GM19452 (cell line): Measurements from ENCODE around the gene SLC9A9.

Experiments
- ATAC-seq: cut with Tn5 transposase; IDR thresholded peaks from one replicate; pipeline ENCODE4 v1.9.1; 2021; ENCODE audit not compliant: unreplicated experiment

SLC9A9 gene

GRCh38 chr3:143848704-143849103 is 436 bp upstream of the SLC9A9 start:
- ATAC-seq: peak; percentile 12

GRCh38 chr3:143843587-143843986 is 4.7 kb downstream of the SLC9A9 start:
- ATAC-seq: no peak

GRCh38 chr3:143840636-143841035 is 7.6 kb downstream of the SLC9A9 start:
- ATAC-seq: no peak

GRCh38 chr3:143839980-143840379 is 8.3 kb downstream of the SLC9A9 start:
- peak; percentile 69 for ATAC-seq

GRCh38 chr3:143837076-143837475 is 11.2 kb downstream of the SLC9A9 start:
- ATAC-seq: no peak

- ATAC-seq: no peak
Observed at GRCh38 chr3:143835312-143835711, 13.0 kb downstream of the SLC9A9 start.

- peak; percentile 48 for ATAC-seq
Observed at GRCh38 chr3:143832433-143832832, 15.8 kb downstream of the SLC9A9 start.

GRCh38 chr3:143831994-143832393 is 16.3 kb downstream of the SLC9A9 start:
- peak; percentile 78 for ATAC-seq

- peak; percentile 41 for ATAC-seq
Observed at GRCh38 chr3:143831208-143831607, 17.1 kb downstream of the SLC9A9 start.

- ATAC-seq: no peak
Observed at GRCh38 chr3:143830786-143831185, 17.5 kb downstream of the SLC9A9 start.

GRCh38 chr3:143830063-143830462 is 18.2 kb downstream of the SLC9A9 start:
- ATAC-seq: no peak

GRCh38 chr3:143827425-143827824 is 20.8 kb downstream of the SLC9A9 start:
- no peak for ATAC-seq

GRCh38 chr3:143826296-143826695 is 22.0 kb downstream of the SLC9A9 start:
- no peak for ATAC-seq

- peak; percentile 69 for ATAC-seq
Observed at GRCh38 chr3:143825513-143825912, 22.8 kb downstream of the SLC9A9 start.

GRCh38 chr3:143824735-143825385 is 23.4 kb downstream of the SLC9A9 start:
- no peak for ATAC-seq

GRCh38 chr3:143822798-143823197 is 25.5 kb downstream of the SLC9A9 start:
- ATAC-seq: no peak

- no peak for ATAC-seq
Observed at GRCh38 chr3:143822374-143822773, 25.9 kb downstream of the SLC9A9 start.

GRCh38 chr3:143821862-143822261 is 26.4 kb downstream of the SLC9A9 start:
- ATAC-seq: no peak

- ATAC-seq: no peak
Observed at GRCh38 chr3:143820466-143821221, 27.6 kb downstream of the SLC9A9 start.

- ATAC-seq: no peak
Observed at GRCh38 chr3:143819890-143820289, 28.4 kb downstream of the SLC9A9 start.

GRCh38 chr3:143814443-143814889 is 33.8 kb downstream of the SLC9A9 start:
- peak; percentile 70 for ATAC-seq

- no peak for ATAC-seq
Observed at GRCh38 chr3:143812481-143812880, 35.8 kb downstream of the SLC9A9 start.
